HTR-8/SVneo (cell line): Measurements from ENCODE around the gene IMPDH1.
"Not testable (repeated sequence)": the region's sequence is repeated elsewhere in the genome, so short reads cannot be mapped to it uniquely, and the experiment has no call there.

ENCODE experiments used
- DNase-seq: peaks from one replicate; pipeline ENCODE4 v3.0.0; 2011; ENCODE audit warnings: low spot score, mixed read lengths; ENCODE audit not compliant: insufficient read length
- FAIRE-seq: peaks from 2 replicates; lab custom pipeline; 2011; peaks lifted over from hg19 to GRCh38; lab: Jason Lieb, UNC

IMPDH1 gene

GRCh38 chr7:128409596-128410450, at the start of gene IMPDH1:
Gene IMPDH1 (minus strand): TSS chr7:128409982. CDS start chr7:128409901, 81 bp downstream.
- DNase-seq (peak; percentile 88), FAIRE-seq (no peak)

DNA sequence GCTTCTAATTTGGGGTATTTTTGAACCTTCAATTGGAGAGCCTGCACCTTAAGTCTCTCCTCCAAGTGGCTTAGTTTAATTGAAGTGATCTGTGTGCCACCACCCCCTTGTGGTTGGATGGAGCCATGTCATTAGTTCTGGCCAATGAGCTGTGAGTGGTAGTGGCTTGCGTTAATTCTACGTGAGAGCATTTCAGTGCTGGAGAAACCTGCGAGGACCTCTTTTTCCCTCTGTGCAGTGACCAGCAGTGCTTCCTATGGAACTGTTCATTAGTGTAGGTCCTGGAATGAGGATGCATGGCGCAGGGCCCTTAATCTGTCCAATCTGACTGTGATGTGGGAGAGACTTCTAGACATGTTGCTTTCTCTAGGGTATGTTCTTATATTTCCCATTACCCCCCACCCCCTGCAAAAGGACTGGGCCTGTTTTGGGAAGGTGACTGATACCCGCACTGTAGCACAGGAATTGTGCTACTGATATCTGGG, 49.7 kb upstream of the IMPDH1 start:
- DNase-seq (no peak), FAIRE-seq (no peak)

DNA sequence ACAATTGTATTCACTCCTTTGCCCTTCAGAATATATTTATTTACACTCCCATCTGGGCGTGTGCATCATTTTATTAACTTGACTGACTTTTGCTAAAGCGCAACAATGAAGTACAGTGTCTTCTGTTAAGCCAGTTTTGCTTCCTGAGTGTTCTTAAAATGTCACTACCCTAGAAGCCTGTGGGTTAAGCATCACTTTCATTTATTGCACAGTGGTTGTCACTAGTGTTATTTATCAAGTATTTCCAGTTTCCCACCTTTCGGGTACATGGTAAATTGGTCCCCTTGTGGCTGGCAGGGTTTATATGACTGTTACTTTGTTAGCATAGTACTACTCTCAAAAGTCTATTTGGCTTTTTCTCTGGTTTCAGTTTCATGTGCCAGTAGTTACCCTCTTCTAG, 49.2 kb upstream of the IMPDH1 start:
- no peak for DNase-seq
- no peak for FAIRE-seq

GRCh38 chr7:128457385-128457784, 47.6 kb upstream of the IMPDH1 start:
- DNase-seq, FAIRE-seq: not testable (repeated sequence)

GRCh38 chr7:128456255-128456725, 46.5 kb upstream of the IMPDH1 start:
- FAIRE-seq (no peak), DNase-seq (no peak)

- FAIRE-seq (peak; percentile 52), DNase-seq (peak; percentile 91)
Measured at GRCh38 chr7:128455543-128456254, 45.9 kb upstream of the IMPDH1 start, which contains the start of gene HILPDA. Gene HILPDA (plus strand): TSS chr7:128455878. CDS start chr7:128457269, 1,391 bp downstream.

DNA sequence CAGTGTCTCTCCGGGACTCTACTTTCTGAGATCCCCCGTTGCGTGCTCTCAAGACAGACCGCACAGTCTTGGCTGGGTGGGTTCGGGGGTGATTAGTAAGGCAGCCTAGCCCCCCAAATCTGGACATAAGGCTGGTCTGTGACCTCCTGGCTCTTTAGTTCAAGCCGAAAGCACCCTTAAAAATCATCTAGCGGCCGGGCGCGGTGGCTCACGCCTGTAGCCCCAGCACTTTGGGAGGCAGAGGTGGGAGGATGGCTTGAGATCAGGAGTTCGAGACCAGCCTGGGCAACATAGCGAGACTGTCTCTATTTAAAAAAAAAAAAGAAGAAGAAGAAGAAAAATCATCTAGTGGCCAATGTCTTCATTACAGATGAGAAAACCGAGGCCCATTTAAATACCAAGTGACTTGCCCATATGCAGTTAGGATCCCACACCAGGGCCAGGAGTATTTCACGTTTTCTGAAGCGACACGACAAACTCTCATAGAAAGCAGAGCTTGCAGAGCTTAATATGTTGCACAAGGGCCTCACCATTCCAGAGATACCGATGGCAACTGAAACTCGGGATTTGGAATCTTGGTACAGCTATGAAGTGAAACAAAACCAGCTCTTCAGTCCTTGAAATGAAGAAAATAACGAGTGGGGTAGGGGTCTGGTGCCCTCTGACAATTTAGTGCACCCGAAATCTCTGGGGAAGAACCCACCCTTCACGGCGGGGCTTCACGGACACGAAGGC, 45.2 kb upstream of the IMPDH1 start:
- no peak for DNase-seq

DNA sequence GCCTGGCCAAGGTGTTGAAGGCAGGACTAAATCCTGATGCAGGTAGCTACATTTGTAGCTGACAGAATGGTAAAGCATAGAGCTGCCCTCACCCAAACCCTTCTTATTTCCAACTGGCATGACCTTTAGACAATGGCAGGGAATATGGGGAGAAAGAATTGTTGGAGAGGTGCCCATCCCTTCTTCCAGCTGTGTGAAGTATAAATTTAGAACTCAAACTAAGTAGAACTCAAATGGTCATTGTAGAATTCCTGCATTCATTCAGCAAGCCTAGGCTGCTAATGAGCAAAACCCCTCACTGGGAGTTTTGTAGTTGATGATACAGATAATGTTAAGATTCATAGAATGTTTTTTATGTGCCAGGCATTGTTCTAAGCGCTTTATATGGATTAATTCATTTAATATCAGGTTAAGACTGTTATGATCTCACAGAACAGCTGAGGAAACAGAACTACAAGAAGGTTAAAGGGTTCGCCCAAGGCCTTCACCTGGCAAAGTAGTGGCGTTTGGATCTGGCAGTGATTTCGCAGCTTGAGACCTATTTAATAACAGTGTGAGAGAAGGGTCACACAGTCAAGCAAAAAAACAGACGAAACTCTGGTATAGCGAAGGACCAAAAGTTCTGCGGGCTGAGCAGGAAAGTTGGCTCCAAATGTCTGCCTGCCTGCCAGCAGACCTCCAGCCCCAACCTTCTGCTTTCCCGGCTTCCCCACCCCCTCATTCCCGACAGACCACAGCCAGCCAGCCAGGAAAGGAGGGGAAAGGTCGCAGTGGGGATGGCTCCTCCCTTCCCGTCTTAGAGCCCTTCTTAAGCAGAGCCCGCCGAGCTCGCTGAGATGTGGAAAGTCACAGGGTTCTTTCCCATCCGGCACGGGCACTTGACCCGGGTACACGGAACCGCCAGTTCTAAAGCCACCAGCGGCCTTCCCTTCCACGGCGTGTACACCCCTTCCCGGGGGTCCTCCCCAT, 44.3 kb upstream of the IMPDH1 start:
- DNase-seq = no peak
- FAIRE-seq = no peak

More for the DNA sequence above, 45.2 kb upstream of the IMPDH1 start:
- FAIRE-seq = no peak

GRCh38 chr7:128452552-128452951, 42.8 kb upstream of the IMPDH1 start:
- no peak for FAIRE-seq

GRCh38 chr7:128450913-128451312, 41.1 kb upstream of the IMPDH1 start:
- no peak for DNase-seq
- FAIRE-seq = no peak

More at GRCh38 chr7:128452552-128452951, 42.8 kb upstream of the IMPDH1 start:
- DNase-seq = no peak

GRCh38 chr7:128450409-128450808, 40.6 kb upstream of the IMPDH1 start:
- no peak for FAIRE-seq

DNA sequence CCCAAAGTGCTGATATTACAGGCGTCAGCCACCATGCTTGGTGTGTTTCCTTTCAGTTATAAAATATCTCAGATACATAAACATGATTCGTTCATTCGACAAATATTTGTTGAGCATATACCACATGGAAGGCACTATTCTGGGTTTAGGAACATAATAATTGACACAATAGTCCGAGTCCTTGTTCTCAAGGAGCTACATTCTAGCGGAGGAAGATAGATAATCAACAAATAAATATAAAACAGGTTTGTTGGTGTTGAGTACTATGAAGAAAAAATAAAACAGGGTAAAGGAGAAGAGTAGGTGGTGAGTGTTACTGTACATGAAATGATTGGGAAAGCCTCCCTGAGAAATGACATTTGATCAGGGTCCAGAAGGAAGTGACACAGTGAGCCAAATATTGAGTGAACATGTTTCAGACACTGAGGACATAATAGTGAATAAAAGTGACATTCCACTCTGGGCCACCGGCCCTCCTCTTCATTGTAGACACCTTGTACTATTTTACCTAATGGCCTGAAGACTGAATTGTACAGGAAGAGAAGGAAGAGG, 39.0 kb upstream of the IMPDH1 start:
- FAIRE-seq (no peak), DNase-seq (no peak)

More at GRCh38 chr7:128450409-128450808, 40.6 kb upstream of the IMPDH1 start:
- no peak for DNase-seq

GRCh38 chr7:128447941-128448564, 38.3 kb upstream of the IMPDH1 start:
- DNase-seq = no peak
- FAIRE-seq = no peak

DNA sequence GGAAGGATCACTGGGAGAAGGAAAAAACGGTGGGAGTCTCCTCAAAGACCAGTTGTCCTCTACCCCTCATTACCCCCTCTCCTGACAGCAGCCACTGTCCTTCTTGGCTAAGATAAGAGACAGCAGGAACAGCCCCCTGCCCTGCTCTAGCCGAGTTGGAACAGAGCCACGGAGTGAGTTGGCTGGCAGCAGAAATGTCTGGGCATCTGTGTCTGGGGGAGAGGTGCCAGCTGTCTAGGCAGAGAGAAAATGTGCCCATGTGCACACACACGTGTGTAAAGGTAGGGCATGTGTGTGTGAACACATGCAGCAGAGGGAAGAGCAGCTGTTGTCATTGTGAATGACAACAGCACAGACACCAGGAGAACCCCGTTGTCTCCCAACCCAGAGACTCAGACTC, 36.5 kb upstream of the IMPDH1 start:
- FAIRE-seq = no peak
- DNase-seq = no peak

DNA sequence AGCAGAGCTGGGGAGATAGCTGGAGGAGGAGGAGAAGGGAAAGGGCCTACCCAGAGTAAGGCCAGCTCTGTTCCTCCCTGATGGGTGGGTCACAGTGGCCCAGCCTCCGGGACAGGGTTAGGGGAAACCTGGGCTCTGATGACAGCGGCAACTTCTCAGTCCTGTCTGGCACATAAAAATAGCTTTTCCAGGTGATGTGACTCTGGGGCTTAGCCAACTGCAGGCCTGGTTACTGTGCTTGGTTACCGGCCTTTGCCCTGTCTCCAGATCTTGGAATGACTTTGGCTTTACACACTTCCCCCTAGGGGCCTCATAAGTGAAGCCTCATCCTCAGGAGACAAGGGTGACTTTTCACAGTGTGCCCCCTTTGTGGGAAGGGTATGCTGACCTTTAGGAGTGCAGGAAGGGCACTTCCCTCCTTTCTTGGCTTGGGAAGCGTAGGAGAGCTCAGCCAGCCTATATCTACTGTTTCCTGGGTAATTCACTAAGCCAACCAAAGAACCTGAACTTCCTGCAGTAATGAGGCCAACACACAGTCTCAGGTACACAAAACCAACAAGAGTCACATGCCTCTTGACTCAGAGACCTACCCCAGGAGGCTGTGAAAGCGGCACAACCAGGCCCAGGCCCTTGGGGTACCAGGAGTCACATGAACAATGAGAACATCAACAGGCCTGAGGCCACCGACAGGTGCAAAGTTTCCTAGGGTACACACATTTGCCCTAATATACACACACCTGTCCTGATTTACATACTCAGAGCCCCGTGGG, 34.2 kb upstream of the IMPDH1 start:
- no peak for DNase-seq
- FAIRE-seq = no peak

GRCh38 chr7:128442356-128442755, 32.6 kb upstream of the IMPDH1 start:
- DNase-seq (no peak), FAIRE-seq (no peak)
